Inflammatory macrophage treated with lipopolysaccharide for 4 hours (primary cell): ENCODE results near the gene TRMT112.

Experiments used
- DNase-seq: peaks from one replicate; pipeline ENCODE4 v3.0.0-alpha.2; 2020

The TRMT112 gene

GRCh38 chr11:64349404-64349803 lies 32.0 kb upstream of the TRMT112 start:
- DNase-seq = no peak

GRCh38 chr11:64349025-64349387 lies 31.6 kb upstream of the TRMT112 start:
- no peak for DNase-seq

GRCh38 chr11:64348383-64349024 lies 31.1 kb upstream of the TRMT112 start:
- no peak for DNase-seq

GRCh38 chr11:64347193-64347867 lies 30.0 kb upstream of the TRMT112 start:
- DNase-seq = no peak

- no peak for DNase-seq
These were observed 27.4 kb upstream of the TRMT112 start for GRCh38 chr11:64344787-64345186.

GRCh38 chr11:64343767-64344559 lies 26.6 kb upstream of the TRMT112 start:
- peak; percentile 24 for DNase-seq

- DNase-seq = peak; percentile 13
These were observed 25.7 kb upstream of the TRMT112 start for GRCh38 chr11:64342869-64343745.

- DNase-seq = peak; percentile 89
These were observed 24.8 kb upstream of the TRMT112 start for GRCh38 chr11:64341851-64342791.

GRCh38 chr11:64341429-64341828 lies 24.1 kb upstream of the TRMT112 start:
- no peak for DNase-seq

- DNase-seq = no peak
These were observed 23.4 kb upstream of the TRMT112 start for GRCh38 chr11:64340671-64341335.

GRCh38 chr11:64339754-64340408 lies 22.5 kb upstream of the TRMT112 start, which contains the start of gene CCDC88B:
CCDC88B (plus strand) TSS chr11:64340204; CDS start chr11:64340267, 63 bp downstream.
- peak; percentile 62 for DNase-seq

- peak; percentile 64 for DNase-seq
These were observed 21.9 kb upstream of the TRMT112 start for GRCh38 chr11:64339286-64339685.

GRCh38 chr11:64338716-64339115 lies 21.4 kb upstream of the TRMT112 start:
- peak; percentile 21 for DNase-seq

GRCh38 chr11:64337538-64338249 lies 20.3 kb upstream of the TRMT112 start:
- no peak for DNase-seq

- peak; percentile 87 for DNase-seq
These were observed 17.7 kb upstream of the TRMT112 start for GRCh38 chr11:64334764-64335735.

GRCh38 chr11:64333556-64333955 lies 16.2 kb upstream of the TRMT112 start:
- no peak for DNase-seq

GRCh38 chr11:64331569-64332371 lies 14.4 kb upstream of the TRMT112 start:
- DNase-seq = peak; percentile 95

- DNase-seq = no peak
These were observed 13.5 kb upstream of the TRMT112 start for GRCh38 chr11:64330888-64331287.
